Esophagus squamous epithelium (tissue), 4 donors: ENCODE data around the gene CHMP4A.

Experiments
- CTCF ChIP-seq, 6 experiments: fragments of 450-650 bp in 4 of 6; fragments of 200-600 bp in 2 of 6; sonication (generic) in 2 of 6; IDR thresholded peaks; one replicate each; pipeline ENCODE4 v1.5.1; 2016 to 2019; ENCODE audit warnings: antibody characterized with exemption in 6 of 6, mild to moderate bottlenecking in 4 of 6, moderate library complexity in 4 of 6
- POLR2A ChIP-seq, 4 donors: fragments of 450-650 bp; IDR thresholded peaks; one replicate each; pipeline ENCODE4 v1.6.1; 2017; ENCODE audit warnings: antibody characterized with exemption in 4 of 4, mild to moderate bottlenecking in 4 of 4, moderate library complexity in 3 of 4

- TF ChIP-seq POLR2A (IDR thresholded peaks at IDR 0.05) (no peak), CTCF (IDR thresholded peaks at IDR 0.05) (no peak)
Observed at GRCh38 chr14:24187539-24187915, 25.8 kb downstream of the CHMP4A start.
